ENCODE measurements around the gene VPS18.

Gene VPS18

GRCh38 chr15:40871749-40872617, 22.3 kb upstream of the VPS18 start:
- DNase-seq: no peak

GRCh38 chr15:40872791-40873693, 21.2 kb upstream of the VPS18 start:
- DNase-seq: no peak

DNA sequence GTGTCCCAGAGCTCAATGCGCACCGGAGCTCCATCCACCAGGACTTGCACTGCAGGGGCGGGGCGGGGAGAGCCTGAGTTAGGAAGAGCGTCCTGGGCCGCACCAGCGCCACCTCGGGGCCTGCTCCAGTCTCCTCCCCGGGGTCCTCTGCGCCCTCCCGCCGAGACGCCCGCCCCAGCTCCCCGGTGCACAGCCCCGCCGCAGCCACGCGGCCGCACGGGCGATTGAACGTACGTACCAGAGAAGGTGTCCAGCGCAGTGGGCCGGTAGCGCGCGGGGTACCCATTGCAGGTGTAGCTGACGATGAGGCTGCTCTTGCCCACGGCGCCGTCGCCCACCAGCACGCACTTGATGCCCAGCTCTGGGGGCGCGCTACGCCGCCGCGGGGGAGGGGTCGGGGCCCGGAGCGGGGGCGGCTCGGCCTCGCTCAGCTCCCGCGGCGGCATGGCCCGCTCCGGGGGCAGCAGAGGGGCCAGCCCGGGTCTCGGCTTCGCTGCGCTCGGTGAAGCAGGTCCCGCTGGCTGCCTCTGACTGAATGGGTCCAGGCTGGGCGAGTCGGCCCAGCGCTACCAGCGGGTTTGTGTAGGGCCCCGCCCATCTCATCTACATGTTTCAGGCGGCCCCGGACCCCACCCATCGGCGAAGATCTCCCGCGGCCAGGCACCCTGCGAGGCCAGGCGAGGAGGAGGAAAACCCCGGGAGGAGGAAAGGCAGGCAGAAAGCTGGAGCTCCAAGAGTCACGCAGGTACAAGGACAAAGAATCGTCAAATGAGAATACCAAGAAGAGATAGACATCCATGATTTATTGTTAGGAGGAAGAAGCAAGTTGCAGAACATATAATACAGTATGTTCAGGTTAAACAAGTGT, 20.3 kb upstream of the VPS18 start, which contains the start of gene RHOV:
Gene RHOV, minus strand, starts transcription at position 541 of the 868 bp plus-strand sequence. Its CDS starts 95 bp downstream, at position 446.
- DNase-seq: peak; percentile 72

DNA sequence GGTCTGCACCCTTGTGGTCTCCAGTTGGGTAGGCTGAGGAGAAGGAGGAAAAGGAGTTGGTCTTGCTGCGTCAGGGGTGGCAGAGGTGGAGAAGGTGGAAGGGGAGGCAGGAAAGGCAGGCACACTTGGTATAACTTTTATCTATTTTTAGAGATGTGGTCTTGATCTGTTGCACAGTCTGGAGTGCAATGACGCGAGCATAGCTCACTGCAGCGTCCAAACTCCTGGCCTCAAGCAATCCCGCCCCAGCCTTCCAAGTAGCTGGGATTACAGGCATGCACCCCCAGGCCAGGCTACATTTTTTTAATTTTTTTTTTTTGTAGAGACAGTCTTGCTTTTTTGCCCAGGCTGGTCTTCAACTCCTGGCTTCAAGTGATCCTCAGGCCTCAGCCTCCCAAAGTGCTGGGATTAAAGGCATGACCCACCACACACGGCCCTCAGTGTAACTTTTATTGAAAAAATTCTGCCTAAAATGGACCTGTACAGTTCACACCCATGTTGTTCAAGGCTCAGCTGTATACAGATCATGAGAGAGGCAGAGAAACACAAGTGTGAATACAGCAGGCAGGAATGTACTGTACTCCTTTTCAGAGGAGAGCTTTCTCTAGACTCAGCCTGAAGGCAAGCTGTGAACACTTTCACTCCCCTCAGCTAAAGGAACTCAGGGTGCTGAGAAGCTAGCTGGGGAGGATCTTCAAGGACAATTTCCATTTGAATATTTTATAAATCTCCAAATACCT, 18.1 kb upstream of the VPS18 start:
- no peak for DNase-seq

DNA sequence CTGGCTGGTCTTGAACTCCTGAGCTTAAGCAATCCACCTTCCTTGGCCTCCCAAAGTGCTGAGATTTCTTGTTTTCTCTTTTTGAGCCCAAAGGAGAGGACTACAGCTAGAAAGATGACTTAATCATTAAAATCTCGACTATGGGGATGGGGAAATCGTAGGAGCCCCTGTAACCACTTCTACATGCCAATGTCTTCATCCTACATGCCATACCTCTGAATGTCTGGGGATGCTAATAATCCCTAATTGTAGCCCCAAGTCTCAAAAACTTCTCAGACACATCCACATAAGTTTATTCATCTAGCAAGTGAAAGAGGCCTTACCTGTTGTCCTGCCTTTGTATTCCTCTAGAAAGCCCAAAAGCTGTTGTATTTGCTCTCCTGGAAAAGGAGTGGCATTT, 16.6 kb upstream of the VPS18 start:
- DNase-seq: no peak

DNA sequence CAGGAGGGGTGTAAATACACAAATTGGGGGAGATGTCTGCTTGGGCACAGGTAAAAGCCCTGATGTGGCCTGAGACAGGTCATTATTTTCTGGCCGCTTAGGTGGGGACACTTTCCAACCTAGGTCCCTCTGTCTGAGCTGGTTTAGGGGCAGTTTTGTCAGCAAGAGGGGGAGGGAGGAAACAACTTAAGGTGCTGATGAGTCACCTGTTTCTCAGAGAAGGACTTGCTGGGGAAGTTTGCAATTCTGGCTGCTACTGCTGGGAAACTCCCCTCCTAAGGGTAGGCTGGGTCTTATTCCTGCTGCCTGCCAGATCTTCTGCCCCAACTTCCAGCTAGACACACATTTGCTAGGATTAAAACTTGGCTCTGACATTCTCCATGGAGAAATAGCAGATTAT, 15.5 kb upstream of the VPS18 start:
- DNase-seq: no peak

GRCh38 chr15:40879609-40880008, 14.6 kb upstream of the VPS18 start:
- DNase-seq: no peak

DNA sequence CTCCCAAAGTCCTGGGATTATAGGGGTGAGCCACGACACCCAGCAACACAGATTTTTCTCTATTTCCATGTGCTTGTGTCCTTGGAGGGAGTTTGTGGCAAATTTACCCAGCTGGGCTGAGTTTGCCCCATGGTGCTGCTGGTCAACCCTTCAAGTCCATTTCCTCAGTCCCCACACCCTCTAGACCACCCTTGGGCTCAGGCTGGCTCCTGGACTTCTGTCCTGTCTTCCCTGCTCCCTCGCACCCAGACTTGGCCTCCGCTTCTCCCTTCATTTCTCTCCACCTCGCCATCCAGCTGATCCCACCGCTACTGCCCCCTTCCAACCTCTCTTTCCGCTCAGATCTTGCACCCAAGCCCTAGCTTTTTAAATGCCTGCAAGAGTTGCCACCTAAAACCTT, 12.9 kb upstream of the VPS18 start:
- DNase-seq: no peak

DNA sequence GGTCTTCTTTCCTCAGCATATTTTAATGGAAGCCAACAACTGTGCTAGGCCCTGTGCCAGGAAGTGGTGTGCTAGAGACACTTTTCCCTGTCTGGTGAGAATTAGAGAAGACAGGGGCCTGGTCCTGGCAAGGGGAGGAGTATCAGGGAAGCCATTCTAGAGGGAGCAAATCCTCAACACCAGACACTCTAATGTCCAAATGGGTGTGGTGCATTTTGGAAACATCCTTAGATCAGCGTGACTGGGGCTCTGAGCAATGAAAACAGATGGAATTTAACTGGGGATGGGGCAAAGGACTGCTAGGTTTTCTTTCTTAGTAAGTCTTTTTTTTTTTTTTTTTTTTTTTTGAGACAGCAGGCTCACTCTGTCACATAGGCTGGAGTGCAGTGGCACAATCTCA, 7.7 kb upstream of the VPS18 start:
- no peak for DNase-seq

- DNase-seq: no peak
These were observed 5.1 kb upstream of the VPS18 start for GRCh38 chr15:40889112-40889511.

- no peak for DNase-seq
These were observed 3.1 kb upstream of the VPS18 start for GRCh38 chr15:40891138-40891537.

GRCh38 chr15:40891810-40892446, 2.3 kb upstream of the VPS18 start:
- DNase-seq: peak; percentile 17

DNA sequence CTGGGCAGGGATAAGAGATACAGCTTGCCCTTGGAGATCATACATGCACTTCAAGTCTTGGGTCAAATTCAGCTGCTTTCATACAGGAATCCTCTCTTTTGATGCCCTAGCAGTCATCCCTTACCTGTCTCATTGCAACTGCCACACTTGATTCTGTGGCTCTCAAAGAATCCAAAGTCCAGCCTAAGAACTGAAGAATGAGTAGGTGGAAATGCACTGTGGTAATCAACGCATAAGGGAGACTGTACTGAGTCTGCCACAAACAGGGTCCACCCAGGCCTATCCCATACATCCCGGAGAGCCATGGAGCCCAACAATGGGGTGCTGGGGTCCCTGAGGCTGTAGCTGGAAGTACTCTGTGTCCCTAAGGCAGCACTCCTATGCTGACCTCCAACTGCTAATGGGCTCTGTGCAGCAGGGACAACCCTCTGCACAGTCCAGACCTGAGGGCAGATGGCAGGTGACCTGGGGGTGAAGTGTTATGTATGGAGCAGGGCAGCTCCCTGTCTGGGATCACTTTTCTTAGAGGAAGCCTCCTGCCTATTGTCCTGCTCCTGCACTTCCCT, 1.7 kb upstream of the VPS18 start:
- no peak for DNase-seq

GRCh38 chr15:40893019-40893670, 1.1 kb upstream of the VPS18 start:
- DNase-seq: no peak

DNA sequence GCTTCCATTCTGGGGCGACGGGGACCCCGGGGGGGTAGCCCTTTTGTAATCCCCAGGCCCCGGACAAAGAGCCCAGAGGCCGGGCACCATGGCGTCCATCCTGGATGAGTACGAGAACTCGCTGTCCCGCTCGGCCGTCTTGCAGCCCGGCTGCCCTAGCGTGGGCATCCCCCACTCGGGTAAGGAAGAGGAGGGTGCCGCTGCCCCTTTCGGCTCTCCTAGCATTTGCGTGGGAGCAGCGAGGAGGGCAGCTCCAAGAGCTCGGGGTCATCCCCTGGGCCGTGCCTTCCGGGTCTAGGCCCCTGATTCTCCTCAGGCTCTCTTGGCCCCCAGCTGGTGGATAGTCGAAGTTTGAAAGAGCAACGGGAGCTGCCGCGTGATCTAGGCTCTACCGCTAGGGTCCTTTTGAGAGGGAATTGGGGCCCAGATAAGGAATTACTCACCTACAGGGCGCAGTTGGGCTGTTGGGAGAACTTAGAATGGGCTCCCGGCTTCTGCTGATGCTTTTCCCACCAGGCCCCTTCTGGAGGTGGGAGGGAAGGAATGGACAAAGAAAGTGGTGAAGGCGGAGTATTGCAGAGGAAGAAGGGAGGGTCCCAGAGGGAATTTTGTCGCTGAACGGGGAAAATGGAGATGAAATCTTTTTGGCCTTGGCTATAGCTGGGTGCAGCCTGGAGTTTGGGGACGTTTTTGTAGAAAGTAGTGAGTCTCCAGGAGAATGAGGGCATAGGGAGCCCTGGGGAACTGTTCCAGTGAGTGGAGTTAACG, 615 bp downstream of the VPS18 start:
- DNase-seq: no peak

- DNase-seq: no peak
These were observed 5.4 kb downstream of the VPS18 start for GRCh38 chr15:40899536-40900207.

- no peak for DNase-seq
These were observed 6.2 kb downstream of the VPS18 start for GRCh38 chr15:40900256-40901052.

DNA sequence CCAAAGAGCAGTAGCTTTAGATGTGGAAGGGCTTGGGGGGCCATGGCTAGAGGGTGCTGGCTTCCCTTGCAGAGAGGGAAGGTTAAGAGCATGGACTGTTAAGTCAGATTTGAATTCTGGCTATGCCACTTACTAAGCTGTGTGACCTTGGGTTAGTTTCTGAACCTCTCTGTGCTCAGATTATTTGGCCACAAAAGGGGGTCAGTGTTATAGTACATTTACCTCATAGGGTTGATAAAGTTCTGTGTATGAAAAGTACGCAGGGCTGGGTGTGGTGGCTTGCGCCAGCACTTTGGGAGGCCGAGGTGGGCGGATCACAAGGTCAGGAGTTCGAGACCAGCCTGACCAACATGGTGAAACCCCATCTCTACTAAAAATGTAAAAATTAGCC, 6.8 kb downstream of the VPS18 start:
- DNase-seq: no peak

Measured in NCI-H1048 (cell line).